Ishikawa (cell line): ENCODE data around the gene CASP6.
A peak's percentile ranks its signal among the peaks of the same experiment; 100 is the strongest.

ENCODE experiments used
- CEBPB ChIP-seq: IDR thresholded peaks from 2 replicates; pipeline ENCODE4 v1.6.1; 2012
- CREB1 ChIP-seq: IDR thresholded peaks from 2 replicates; pipeline ENCODE4 v1.6.1; 2012; ENCODE audit warnings: low read depth
- EGR1 ChIP-seq: IDR thresholded peaks from 2 replicates; pipeline ENCODE4 v1.6.1; 2012
- EP300 ChIP-seq: IDR thresholded peaks from 2 replicates; pipeline ENCODE4 v1.6.1; 2012; ENCODE audit warnings: borderline replicate concordance
- FOXM1 ChIP-seq: IDR thresholded peaks from 2 replicates; pipeline ENCODE4 v1.6.1; 2012; ENCODE audit warnings: low read depth, borderline replicate concordance
- MAX ChIP-seq: IDR thresholded peaks from 2 replicates; pipeline ENCODE4 v1.6.1; 2012
- NFIC ChIP-seq: IDR thresholded peaks from 2 replicates; pipeline ENCODE4 v1.6.1; 2012
- RAD21 ChIP-seq: IDR thresholded peaks from 2 replicates; pipeline ENCODE4 v1.6.1; 2012; ENCODE audit warnings: low read depth
- REST ChIP-seq: IDR thresholded peaks from 2 replicates; pipeline ENCODE4 v1.6.1; 2012; ENCODE audit warnings: low read depth, mild to moderate bottlenecking
- TAF1 ChIP-seq: IDR thresholded peaks from 2 replicates; pipeline ENCODE4 v1.6.1; 2012; ENCODE audit warnings: low read depth, mild to moderate bottlenecking
- TCF12 ChIP-seq: IDR thresholded peaks from 2 replicates; pipeline ENCODE4 v1.6.1; 2012; ENCODE audit warnings: low read depth
- TEAD4 ChIP-seq: IDR thresholded peaks from 2 replicates; pipeline ENCODE4 v1.6.1; 2012
- USF1 ChIP-seq: IDR thresholded peaks from 2 replicates; pipeline ENCODE4 v1.6.1; 2012
- YY1 ChIP-seq: IDR thresholded peaks from 2 replicates; pipeline ENCODE4 v1.6.1; 2012; ENCODE audit warnings: low read depth
- ZBTB7A ChIP-seq: IDR thresholded peaks from 2 replicates; pipeline ENCODE4 v1.6.1; 2012; ENCODE audit warnings: low read depth

CASP6 gene

GRCh38 chr4:109701566-109702410 lies 1.5 kb downstream of the CASP6 start:
- TF ChIP-seq ZBTB7A: no peak
- 0 out of 2 replicates have a peak, but pooled peaks have one; percentile 32 for TF ChIP-seq USF1

- TF ChIP-seq TCF12: no peak
Observed at GRCh38 chr4:109699553-109700225, 3.6 kb downstream of the CASP6 start.

GRCh38 chr4:109698656-109699055 lies 4.6 kb downstream of the CASP6 start:
- TF ChIP-seq NFIC (no peak), CEBPB (no peak), TAF1 (no peak), TCF12 (no peak), FOXM1 (no peak), YY1 (no peak), EP300 (no peak), EGR1 (no peak), USF1 (no peak), TEAD4 (no peak), RAD21 (no peak), CREB1 (no peak), REST (no peak), MAX (no peak), ZBTB7A (no peak)

GRCh38 chr4:109691411-109691920 lies 11.8 kb downstream of the CASP6 start:
- TF ChIP-seq EP300 (no peak), USF1 (no peak)

- no peak for TF ChIP-seq YY1
- TF ChIP-seq ZBTB7A: no peak
- no peak for TF ChIP-seq EGR1
- TF ChIP-seq EP300: no peak
- no peak for TF ChIP-seq RAD21
- TF ChIP-seq FOXM1: no peak
- TF ChIP-seq NFIC: no peak
- no peak for TF ChIP-seq TAF1
- TF ChIP-seq CREB1: no peak
- no peak for TF ChIP-seq CEBPB
- TF ChIP-seq TEAD4: no peak
- TF ChIP-seq TCF12: no peak
- TF ChIP-seq USF1: no peak
- TF ChIP-seq MAX: no peak
- TF ChIP-seq REST: no peak
Observed at GRCh38 chr4:109690690-109691410, 12.4 kb downstream of the CASP6 start.
